Activated CD8-positive, alpha-beta memory T cell treated with anti-CD3 and anti-CD28 coated beads for 48 hours (primary cell): ENCODE measurements around the gene PTGDS.

Experiments
- DNase-seq, 3 experiments: peaks; one replicate each; pipeline ENCODE4 v3.0.0-alpha.2; 2020; ENCODE audit warnings: low read depth in 2 of 3, low spot score in 2 of 3

Gene PTGDS

GRCh38 chr9:136977223-136977622 is at the start of gene PTGDS:
Gene PTGDS (plus strand): TSS chr9:136977504. CDS start chr9:136977579, 75 bp downstream.
- no peak for DNase-seq

GRCh38 chr9:136928591-136928990 is 48.7 kb upstream of the PTGDS start:
- DNase-seq = no peak

- DNase-seq = no peak
Observed at GRCh38 chr9:136930014-136930413, 47.3 kb upstream of the PTGDS start.

GRCh38 chr9:136931611-136932130 is 45.6 kb upstream of the PTGDS start:
- DNase-seq = no peak

GRCh38 chr9:136934277-136934676 is 43.0 kb upstream of the PTGDS start:
- DNase-seq = no peak

GRCh38 chr9:136935651-136936050 is 41.7 kb upstream of the PTGDS start:
- DNase-seq = no peak

- DNase-seq = no peak
Observed at GRCh38 chr9:136936645-136937170, 40.6 kb upstream of the PTGDS start.

GRCh38 chr9:136937186-136938001 is 39.9 kb upstream of the PTGDS start:
- no peak for DNase-seq

GRCh38 chr9:136939431-136939995 is 37.8 kb upstream of the PTGDS start:
- DNase-seq = no peak

- DNase-seq = no peak
Observed at GRCh38 chr9:136939996-136940525, 37.2 kb upstream of the PTGDS start.

- DNase-seq = no peak
Observed at GRCh38 chr9:136940526-136941230, 36.6 kb upstream of the PTGDS start.

GRCh38 chr9:136941231-136942111 is 35.8 kb upstream of the PTGDS start:
- no peak for DNase-seq

- DNase-seq = no peak
Observed at GRCh38 chr9:136942112-136942880, 35.0 kb upstream of the PTGDS start.

- DNase-seq = no peak
Observed at GRCh38 chr9:136942881-136943230, 34.4 kb upstream of the PTGDS start.

GRCh38 chr9:136943291-136944211 is 33.8 kb upstream of the PTGDS start:
- peak in 1 of 3 experiments; percentile 39 for DNase-seq

GRCh38 chr9:136944212-136944518 is 33.1 kb upstream of the PTGDS start:
- no peak for DNase-seq

- DNase-seq = peak; percentile 93 to 95 (median 94)
Observed at GRCh38 chr9:136944519-136945332, 32.6 kb upstream of the PTGDS start, which contains the start of the genes C8G and FBXW5. Gene C8G (plus strand): TSS chr9:136945243. CDS start chr9:136945321, 78 bp downstream. Gene FBXW5 (minus strand): TSS chr9:136944738. CDS start chr9:136944083, 655 bp downstream.
